Right ventricle myocardium superior (tissue), 1 donor: ENCODE data around the gene OR1M1. TPM values are rescaled to one million over a fixed set of nuclear protein-coding genes. Genes with fewer than 3 reads are reported as not detected.
"Not testable (repeated sequence)": the region's sequence is repeated elsewhere in the genome, so short reads cannot be mapped to it uniquely, and the experiment has no call there.

Source experiments
- ATAC-seq: fragments of 200-7000 bp; cut with Tn5 transposase; one replicate; pipeline ENCODE4 v1.9.1; 2020; ENCODE audit warnings: mild to moderate bottlenecking; ENCODE audit not compliant: poor library complexity
- DNase-seq: peaks from one replicate; pipeline ENCODE4 v3.0.0-alpha.2; 2020
- intact Hi-C: fragments of 100-400 bp; cut with DNase I; formaldehyde crosslinking; loops from one replicate; pipeline ENCODE4 v1.11.2; 2022
- long read RNA-seq: library from polyadenylated mRNA; unstranded; transcript quantifications from one replicate; pipeline ENCODE4 v2.0.0, GENCODE V29; 2021
- total RNA-seq: library from RNA; stranded (reverse); fragmentation: NEBNext Ultra II Directional; extraction: Animal tissue kit (Norgen Biotek cat#: 25700); gene quantifications from one replicate; pipeline ENCODE4 v1.2.1, GENCODE V29; 2021
- donor health status: DM: no; HTN: yes; CAD: no; lungs with severe emphysema.

Gene OR1M1
- not detected for total RNA-seq
- long read RNA-seq = 0 reads

- intact Hi-C loops = no loop called here
- no peak for ATAC-seq
- DNase-seq = no peak
Measured at GRCh38 chr19:9086761-9087160, at the start of gene OR1M1. TSS of gene OR1M1 (plus strand) at chr19:9087061. CDS start at chr19:9093245, 6,184 bp downstream.

GRCh38 chr19:9037400-9038062 lies 49.3 kb upstream of the OR1M1 start:
- DNase-seq (no peak), ATAC-seq (no peak)
- intact Hi-C loops = no loop called here

- DNase-seq = no peak
- intact Hi-C loops = no loop called here
- ATAC-seq = no peak
Measured at GRCh38 chr19:9039728-9040127, 47.1 kb upstream of the OR1M1 start.

- intact Hi-C loops = no loop called here
- DNase-seq = no peak
- ATAC-seq = no peak
Measured at GRCh38 chr19:9040131-9040530, 46.7 kb upstream of the OR1M1 start.

GRCh38 chr19:9041023-9041422 lies 45.8 kb upstream of the OR1M1 start:
- ATAC-seq = no peak
- intact Hi-C loops = no loop called here
- DNase-seq = no peak

GRCh38 chr19:9043524-9043923 lies 43.3 kb upstream of the OR1M1 start:
- ATAC-seq (no peak), DNase-seq (no peak)
- intact Hi-C loops = no loop called here

- ATAC-seq = no peak
- intact Hi-C loops = no loop called here
- DNase-seq = no peak
Measured at GRCh38 chr19:9044449-9044848, 42.4 kb upstream of the OR1M1 start.

- no peak for ATAC-seq
- no peak for DNase-seq
- intact Hi-C loops = no loop called here
Measured at GRCh38 chr19:9046694-9047093, 40.2 kb upstream of the OR1M1 start.

- intact Hi-C loops = no loop called here
- no peak for DNase-seq
Measured at GRCh38 chr19:9052894-9053293, 34.0 kb upstream of the OR1M1 start.

GRCh38 chr19:9053674-9054073 lies 33.2 kb upstream of the OR1M1 start:
- intact Hi-C loops, ATAC-seq, DNase-seq: not testable (repeated sequence)

More at GRCh38 chr19:9052894-9053293, 34.0 kb upstream of the OR1M1 start:
- ATAC-seq = no peak

- ATAC-seq (no peak), DNase-seq (no peak)
- intact Hi-C loops = no loop called here
Measured at GRCh38 chr19:9054207-9054606, 32.7 kb upstream of the OR1M1 start.

GRCh38 chr19:9054765-9055164 lies 32.1 kb upstream of the OR1M1 start:
- ATAC-seq = no peak

GRCh38 chr19:9056131-9056530 lies 30.7 kb upstream of the OR1M1 start:
- ATAC-seq, intact Hi-C loops, DNase-seq: not testable (repeated sequence)

More at GRCh38 chr19:9054765-9055164, 32.1 kb upstream of the OR1M1 start:
- no peak for DNase-seq
- intact Hi-C loops = no loop called here

- DNase-seq = no peak
- intact Hi-C loops = no loop called here
- ATAC-seq = no peak
Measured at GRCh38 chr19:9057505-9058258, 29.2 kb upstream of the OR1M1 start.

- no peak for ATAC-seq
- intact Hi-C loops = no loop called here
- DNase-seq = no peak
Measured at GRCh38 chr19:9058905-9059667, 27.8 kb upstream of the OR1M1 start.

GRCh38 chr19:9060564-9061340 lies 26.1 kb upstream of the OR1M1 start:
- intact Hi-C loops = no loop called here
- no peak for ATAC-seq
- no peak for DNase-seq

- no peak for ATAC-seq
- intact Hi-C loops = no loop called here
- DNase-seq = no peak
Measured at GRCh38 chr19:9061879-9062278, 25.0 kb upstream of the OR1M1 start.

GRCh38 chr19:9065457-9066014 lies 21.3 kb upstream of the OR1M1 start:
- intact Hi-C loops = no loop called here
- ATAC-seq = no peak
- DNase-seq = no peak
